Amygdala (tissue), 56 donors: ENCODE data around the gene RASL10A.

Experiments
- DNase-seq, 56 donors: peaks; one replicate each; lab custom pipeline; 2025; lab: John Stamatoyannopoulos, UW

RASL10A gene

DNA sequence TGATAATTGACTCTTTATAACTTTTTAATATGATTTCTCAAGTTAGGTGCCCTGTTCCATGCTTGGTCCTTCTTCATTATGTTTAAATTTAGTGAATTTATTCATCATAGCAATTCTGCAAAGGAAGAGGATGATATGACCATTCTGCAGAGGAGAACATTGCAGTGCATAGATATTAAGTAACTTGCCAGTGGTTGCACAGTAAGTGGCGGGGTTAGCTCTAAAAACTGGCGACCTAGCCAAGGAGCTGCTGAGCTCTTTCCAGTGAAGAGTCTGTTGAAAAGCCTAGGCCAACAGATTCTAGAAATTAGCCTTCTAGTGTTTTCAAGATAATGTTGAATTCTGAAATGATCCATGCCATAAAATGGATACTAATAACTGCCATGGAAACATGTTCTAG, 42.9 kb downstream of the RASL10A start:
- no peak for DNase-seq

DNA sequence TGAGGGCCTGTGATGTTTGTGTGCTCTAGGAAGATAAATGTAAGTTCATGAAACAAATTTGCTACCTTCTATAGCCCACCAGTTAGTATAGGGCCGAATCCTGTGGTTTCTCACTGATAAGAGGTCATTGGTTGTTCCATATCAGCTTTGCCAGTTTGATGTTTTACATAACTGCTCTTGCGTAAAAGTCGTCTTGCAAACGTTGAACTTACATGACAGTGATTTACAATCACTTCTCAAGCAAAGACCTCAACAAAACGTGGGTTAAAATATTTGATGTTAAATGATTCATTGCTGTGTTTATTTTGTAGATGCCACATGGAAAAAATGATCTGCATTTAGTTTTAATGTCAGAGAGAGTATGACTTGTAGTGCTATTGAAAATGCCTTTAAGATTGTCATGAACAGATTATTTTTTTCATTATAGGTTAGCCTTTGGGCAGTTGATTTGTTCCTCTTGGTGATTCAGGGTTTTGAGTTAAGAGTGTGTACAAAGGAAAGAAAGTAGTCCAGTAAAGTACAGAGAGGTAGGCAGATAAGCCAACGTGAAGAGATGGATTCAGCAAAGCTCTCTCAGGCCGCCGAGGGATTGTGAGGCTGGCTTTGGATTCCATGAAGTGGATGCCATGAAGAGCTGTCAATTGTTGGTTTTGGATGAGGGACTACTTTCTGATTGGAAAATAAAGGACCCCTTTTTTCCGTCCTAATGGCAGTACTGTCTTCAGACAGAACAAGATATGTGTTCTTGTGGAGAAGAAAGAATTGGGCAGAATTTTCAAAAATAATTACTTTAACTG, 44.8 kb downstream of the RASL10A start:
- DNase-seq, result peak in 1 of 56 donors; percentile 26

DNA sequence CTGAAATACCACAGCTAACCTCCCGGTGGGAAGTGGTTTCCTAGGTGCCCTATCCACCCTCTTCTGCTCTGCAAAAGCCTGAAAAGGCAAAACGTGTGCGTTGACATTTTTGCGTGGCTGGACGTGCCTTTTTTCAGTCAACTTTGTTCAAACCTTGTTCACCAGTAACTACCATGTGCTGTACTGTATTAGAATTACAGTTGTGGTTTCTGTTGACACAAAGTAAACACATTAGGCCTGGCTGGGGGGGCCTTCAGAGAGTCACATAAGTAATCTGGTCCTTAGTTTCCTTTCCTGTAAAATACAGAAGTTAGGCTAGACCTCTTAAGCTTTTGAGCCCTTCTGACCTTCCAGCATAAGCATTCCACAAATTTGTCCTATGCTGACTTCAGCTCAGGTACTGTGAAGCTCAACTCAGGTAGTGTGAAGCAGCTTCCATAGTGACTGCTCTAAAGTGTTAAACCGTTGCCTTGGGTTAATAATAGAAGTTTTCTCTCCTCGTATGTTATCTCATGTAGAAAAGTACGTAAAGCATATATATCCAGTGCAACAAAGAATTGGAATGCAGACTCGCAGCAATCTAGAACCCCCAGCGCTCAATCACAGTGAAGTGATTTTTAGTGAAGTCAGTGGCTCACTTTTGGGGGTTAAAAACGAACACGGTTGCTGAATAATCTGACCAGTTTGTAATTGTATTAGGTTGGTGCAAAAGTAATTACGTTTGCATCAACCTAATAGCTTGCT, 45.6 kb downstream of the RASL10A start:
- DNase-seq, result no peak

DNA sequence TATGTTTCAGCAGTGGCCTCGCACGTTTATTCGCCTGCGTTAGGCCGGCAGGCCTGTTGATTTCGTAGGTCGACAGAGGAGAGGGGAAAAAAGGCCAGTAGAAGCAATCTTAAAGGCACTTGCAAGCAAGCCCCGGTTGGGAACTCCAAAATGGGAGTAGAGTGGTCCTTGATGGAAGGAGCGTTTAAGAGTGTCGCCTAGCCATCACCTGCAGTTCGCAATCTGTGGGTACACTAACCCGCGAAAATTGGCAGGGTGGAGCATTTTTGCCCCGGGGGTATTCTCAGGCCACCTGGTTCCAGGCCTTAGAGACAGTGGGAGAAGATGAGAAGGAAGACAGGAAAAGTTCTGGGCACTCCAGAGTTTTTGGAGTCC, 46.3 kb downstream of the RASL10A start:
- DNase-seq, result no peak

DNA sequence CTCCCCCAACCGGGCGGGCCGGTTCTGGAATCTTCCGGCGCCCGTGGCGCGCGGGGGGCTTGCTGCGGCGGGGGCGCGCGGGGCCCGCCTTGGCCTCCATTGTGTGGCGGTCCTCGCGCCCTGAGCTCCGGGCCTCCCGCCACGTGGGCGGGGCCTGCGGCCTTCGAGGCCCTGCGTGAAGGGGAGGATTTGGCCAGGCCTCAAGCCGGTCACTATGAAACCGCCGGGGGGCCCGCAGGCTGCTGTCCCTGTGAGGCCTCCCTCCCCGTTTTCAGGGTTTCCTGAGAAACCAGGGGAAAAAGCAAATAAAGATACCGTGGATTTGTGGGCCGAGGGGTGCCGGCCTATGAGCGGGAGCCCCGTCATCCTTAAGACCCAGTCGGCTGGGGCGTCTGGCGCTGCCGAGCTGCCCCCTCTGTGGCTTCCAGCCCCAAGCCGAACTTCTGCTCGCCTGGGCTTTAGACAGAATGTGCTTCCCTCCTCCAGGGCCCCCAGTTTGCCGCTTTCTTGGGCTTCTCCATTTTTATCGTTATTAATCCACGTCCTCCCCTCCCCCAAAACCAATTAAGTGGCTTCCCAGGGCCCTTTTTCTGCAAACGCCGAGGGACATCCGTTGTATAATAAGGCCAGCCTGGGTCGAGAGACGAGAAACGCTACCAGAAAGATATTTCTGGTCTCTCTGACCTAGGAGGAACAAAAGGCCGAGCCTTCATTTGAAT, 46.8 kb downstream of the RASL10A start:
- DNase-seq, result peak in 37 of 56 donors; percentile 33 to 82 (median 62)

DNA sequence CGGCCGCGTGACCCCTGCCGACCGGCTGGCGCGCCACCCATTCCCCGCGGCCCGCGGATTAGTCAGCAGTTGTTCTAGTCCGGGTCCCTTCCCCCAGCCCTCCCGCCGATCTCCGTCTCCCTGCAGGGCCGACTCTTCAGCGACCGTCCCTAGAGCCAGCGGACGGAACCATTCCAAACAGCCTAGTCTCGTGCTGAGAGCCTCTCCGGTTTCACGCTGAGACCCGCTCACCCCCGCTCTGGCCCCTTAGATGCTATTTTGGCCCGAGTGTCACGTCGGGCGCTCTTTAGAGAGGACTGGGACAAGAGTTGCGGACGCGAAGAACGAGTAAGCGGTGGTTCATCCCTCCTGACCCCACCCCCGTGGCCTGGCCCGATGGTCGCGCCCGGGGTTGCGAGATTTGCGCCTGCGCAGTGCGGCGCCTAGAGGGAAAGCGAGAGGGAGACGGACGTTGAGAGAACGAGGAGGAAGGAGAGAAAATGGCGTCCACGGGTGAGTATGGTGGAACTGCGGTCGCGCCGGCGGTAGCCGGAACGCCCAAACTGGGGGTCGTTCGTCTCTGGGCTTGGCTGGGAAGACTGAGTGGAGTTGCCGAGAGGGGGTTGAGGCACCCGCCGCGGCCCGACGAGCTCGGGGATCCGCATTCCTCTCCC, 47.5 kb downstream of the RASL10A start, which contains the start of the genes EWSR1 and RHBDD3:
Gene EWSR1 (plus strand): TSS at position 411 of the 653 bp plus-strand sequence. CDS start 69 bp downstream, at position 480.
Gene RHBDD3 (minus strand): TSS at position 124 of the 653 bp plus-strand sequence. CDS start 2,355 bp downstream, outside the sequence.
- DNase-seq, result peak; percentile 83 to 100 (median 94)

DNA sequence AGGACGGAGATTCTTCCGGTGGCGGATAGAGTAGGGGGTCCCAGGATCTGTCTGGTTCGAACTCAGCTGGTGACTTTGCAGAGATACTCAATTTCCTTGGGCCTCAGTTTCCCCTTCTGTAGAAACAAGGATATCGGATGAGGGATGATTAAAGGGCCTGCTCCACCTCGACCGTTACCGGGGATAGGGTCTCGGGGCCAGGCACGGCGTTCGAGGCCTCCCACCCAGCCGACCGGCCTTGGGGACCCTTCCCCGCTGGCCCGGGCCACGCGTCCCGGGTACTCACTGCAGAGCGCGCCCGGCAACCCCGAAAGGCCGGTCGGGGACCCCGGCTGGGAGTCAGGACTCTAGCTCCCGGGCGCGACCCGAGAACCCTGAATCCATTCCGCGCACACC, 48.0 kb downstream of the RASL10A start:
- DNase-seq, result no peak

DNA sequence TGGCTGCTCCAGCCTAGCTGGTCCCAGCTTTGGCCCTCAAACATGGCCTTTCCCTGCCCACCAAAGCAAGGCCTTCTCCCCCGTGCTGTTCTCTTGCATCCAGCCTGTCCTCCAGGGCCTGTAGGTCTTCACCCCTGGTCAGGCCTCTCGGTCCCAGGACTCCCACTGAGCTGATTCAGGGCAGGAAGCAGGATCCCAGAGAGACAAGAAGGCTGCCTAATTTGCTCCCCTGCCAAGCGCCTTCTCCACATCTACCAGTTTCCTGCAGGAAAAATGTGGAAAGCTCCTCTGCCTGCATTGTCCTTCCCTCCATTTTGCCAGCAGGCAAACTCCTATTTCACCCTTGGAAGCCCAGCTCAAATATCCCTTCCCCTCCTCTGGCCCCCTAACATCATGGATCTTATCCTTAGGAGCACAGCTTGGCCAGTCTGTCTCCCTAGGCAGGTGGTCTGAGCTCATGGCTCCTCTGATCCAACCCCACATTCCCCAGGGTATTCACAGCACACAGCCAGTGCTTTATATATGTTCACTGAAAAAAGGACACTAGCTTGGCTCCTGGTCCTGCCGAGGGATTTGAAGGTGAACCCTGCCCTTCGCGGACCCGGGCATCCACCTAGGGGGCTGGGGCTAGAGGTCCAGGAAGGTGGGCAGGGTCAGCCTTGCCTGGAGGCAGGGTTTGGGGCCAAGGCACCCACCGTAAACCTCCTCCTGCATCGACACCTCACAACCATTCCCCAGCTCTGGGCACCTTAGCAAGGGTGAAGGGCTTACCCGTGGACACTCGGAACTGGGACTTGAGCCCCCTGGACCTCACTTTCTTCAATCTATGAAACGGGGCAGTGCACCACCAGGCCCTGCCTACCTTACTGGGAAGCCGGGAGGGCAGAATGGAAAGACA, 48.7 kb downstream of the RASL10A start:
- DNase-seq, result no peak

DNA sequence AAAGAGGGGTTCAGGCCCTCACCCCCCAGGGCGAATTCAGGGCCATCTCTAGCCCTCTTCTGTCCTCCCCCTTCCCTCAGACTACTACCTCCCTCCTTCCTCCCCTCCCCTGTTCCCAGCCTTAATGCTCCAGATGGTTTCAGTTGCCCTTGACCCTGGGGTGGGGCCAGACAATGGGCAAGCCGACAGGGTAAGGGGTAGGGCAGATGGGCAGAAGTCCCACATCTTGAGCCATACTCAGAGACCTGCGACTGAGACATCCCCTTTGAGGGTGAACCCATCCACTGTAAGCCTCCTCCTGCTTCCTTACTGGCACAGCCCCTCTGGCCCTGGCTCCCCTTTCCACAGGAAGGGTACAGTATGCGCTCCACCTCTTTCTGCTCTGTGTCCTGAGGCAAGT, 49.6 kb downstream of the RASL10A start:
- no peak for DNase-seq

DNA sequence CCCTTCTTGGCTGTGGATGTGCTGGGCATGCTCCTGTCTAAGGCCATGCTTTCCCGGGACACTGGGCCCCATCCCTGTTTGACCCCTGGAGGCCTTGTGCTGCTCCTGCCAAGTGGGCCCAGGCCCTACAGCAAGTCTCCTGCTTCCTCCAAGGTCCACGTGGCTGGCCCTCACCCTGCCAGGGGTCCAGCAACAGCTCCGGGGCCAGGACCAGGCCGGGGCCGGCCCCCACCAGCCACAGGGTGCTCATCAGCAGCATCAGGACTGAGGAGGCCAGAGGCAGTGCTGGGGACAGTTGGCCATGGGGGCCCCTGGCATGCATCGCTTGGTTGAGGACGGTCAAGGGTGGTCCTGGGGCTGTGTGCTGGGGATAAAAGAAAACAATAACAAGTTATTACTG, 50.2 kb downstream of the RASL10A start:
- no peak for DNase-seq

DNA sequence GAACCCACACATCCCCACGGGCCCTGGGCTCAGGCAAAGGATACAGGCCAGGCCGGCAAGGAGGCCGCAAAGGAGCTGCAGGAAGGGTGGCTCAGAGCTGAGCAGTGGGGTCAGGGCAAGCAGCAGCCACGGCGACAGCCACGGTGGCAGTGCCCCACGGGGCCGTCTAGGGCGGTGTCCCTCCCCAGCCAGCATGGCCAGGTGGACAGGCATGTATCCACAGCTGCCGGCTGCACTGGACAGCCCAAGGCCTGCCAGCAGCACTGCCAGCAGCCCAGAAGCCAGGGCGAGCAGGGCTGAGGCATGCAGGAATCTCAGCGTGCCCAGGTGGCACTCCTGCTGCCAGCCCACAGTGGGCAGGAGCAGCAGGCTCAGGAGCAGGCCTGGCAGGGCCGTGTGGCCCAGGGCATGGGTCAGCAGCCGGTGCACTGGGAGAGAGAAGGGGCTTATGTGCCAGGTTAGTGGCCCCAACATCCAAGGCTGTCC, 51.7 kb downstream of the RASL10A start:
- DNase-seq, result no peak
